Measurements from ENCODE around the gene ALX3. TPM values are rescaled to one million over a fixed set of nuclear protein-coding genes. Genes with fewer than 3 reads are reported as not detected.

Gene ALX3
- total and polyA plus RNA-seq, 2 of the 4 experiments (the other 2 are of a cell fraction) = not detected

DNA sequence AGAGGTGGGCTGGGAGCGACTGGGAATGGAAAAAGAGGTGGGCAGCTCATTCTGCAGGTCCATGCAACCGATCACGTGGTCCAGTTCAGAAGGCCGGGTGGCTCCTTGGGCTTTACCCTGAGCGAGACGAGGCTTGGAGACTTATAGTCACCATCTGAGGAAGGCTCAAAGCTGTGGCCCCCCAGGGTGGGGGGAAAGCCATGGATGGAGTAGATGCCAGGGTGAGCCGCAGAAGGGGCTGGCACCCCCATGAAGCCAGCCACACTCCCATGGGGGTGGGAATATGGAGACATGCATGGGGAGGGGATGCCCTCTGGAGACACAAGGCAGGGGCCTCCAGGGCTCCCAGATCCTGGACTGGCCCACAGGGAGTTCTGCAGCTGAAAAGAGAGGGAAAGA, 9.8 kb downstream of the ALX3 start:
- H2AK9ac ChIP-seq (replicated peaks; ENCODE audit: low read depth, low read length, poor library complexity) = no peak overlapping the region
- 93% methylated on average over 4 of the region's 7 CpGs; no CpG with 5 or more reads in 1 of the 2 experiments for WGBS, 2 experiments (ENCODE audit: extremely low coverage in 2 of 2, insufficient read length in 1 of 2)

More for the DNA sequence above, 9.8 kb downstream of the ALX3 start:
- H3K9me3 ChIP-seq (ENCODE audit: control insufficient read depth, insufficient read depth, low read length) = no peaks in the 10 kb centered on the region
- no peak for DNase-seq
- H3K18ac ChIP-seq (ENCODE audit: low read depth, low read length) = no peak overlapping the region
- in situ Hi-C loops (cut with MboI; ENCODE audit: low sequenced_read_pairs) (no loop called here), intact Hi-C loops (cut with micrococcal nuclease) (no loop called here), dilution Hi-C loops (cut with HindIII; ENCODE audit: low sequenced_read_pairs, unreplicated experiment) (no loop called here)
- H2BK15ac ChIP-seq (ENCODE audit: low read depth, low read length) = no peak overlapping the region
- BruUV-seq (replicated peaks) = no TSS peak
- no peak overlapping the region for H3K23ac ChIP-seq (ENCODE audit: low read depth, low read length)
- 0 out of 2 replicates have a peak, but pooled peaks cover 11% of the 10 kb centered on the region for H4K20me1 ChIP-seq (ENCODE audit: insufficient read depth, low read length)
- H2AFZ ChIP-seq (replicated peaks; ENCODE audit: low read length, poor library complexity) = no peak overlapping the region
- CTCF ChIA-PET = interaction anchor here (1.4 kb wide), 1 partner anchor 10 kb away, joined by 3 read pairs; no protein-coding TSS in a partner anchor
- H3K14ac ChIP-seq (replicated peaks; ENCODE audit: low read depth, low read length) = no peak overlapping the region
- peaks cover 25% of the 10 kb centered on the region for H3K36me3 ChIP-seq (ENCODE audit: control insufficient read depth, insufficient read depth, low read length)
- peaks cover 16% of the 10 kb centered on the region for H3K4me1 ChIP-seq (ENCODE audit: control insufficient read depth, insufficient read depth, low read length)
- H3K56ac ChIP-seq (ENCODE audit: extremely low read depth, insufficient read depth, low read length) = no peak overlapping the region
- peaks cover 0 to 23% of the 10 kb centered on the region in 2 experiments; a peak in 2 of 4 replicates for H3K79me1 ChIP-seq (ENCODE audit: low read depth in 1 of 2, low read length in 2 of 2)
- ATAC-seq (ENCODE audit: low read depth) = no peak
- peaks cover 14% of the 10 kb centered on the region for H3K9me1 ChIP-seq (ENCODE audit: insufficient read depth, low read length)
- no peak overlapping the region for H2BK20ac ChIP-seq (ENCODE audit: low read depth, low read length)
- H3K4me3 ChIP-seq (ENCODE audit: insufficient read depth, low read depth, low read length) = no peak overlapping the region
- H4K91ac ChIP-seq (ENCODE audit: insufficient read depth, low read depth, low read length) = no peak overlapping the region
- no peak overlapping the region for H2BK5ac ChIP-seq (ENCODE audit: low read depth, low read length, poor library complexity, severe bottlenecking)
- no peak overlapping the region for H3K27ac ChIP-seq (ENCODE audit: insufficient read depth, low read length)
- no peak overlapping the region for H3K4ac ChIP-seq (ENCODE audit: low read depth, low read length)
- H4K5ac ChIP-seq (ENCODE audit: low read depth, low read length) = no peak overlapping the region
- no peak overlapping the region for H3K4me2 ChIP-seq (ENCODE audit: low read depth, low read length)
- POLR2A ChIA-PET (ENCODE audit: unreplicated experiment) = no interaction called here
- H4K8ac ChIP-seq (ENCODE audit: low read depth in 2 of 2, low read length in 2 of 2) = no peak overlapping the region
- H3K9ac ChIP-seq (ENCODE audit: low read depth, low read length) = no peak overlapping the region
- no peak for TF ChIP-seq CHD1 (IDR thresholded peaks at IDR 0.05; ENCODE audit: low read depth, low read length)
- TF ChIP-seq POLR2A (IDR thresholded peaks at IDR 0.05; ENCODE audit: low read depth, low read length) = no peak
- TF ChIP-seq RCOR1 (IDR thresholded peaks at IDR 0.05; ENCODE audit: insufficient replicate concordance, low read length) = no peak
- TF ChIP-seq, protein P1, sequence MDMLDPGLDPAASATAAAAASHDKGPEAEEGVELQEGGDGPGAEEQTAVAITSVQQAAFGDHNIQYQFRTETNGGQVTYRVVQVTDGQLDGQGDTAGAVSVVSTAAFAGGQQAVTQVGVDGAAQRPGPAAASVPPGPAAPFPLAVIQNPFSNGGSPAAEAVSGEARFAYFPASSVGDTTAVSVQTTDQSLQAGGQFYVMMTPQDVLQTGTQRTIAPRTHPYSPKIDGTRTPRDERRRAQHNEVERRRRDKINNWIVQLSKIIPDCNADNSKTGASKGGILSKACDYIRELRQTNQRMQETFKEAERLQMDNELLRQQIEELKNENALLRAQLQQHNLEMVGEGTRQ (IDR thresholded peaks at IDR 0.05; ENCODE audit: low read depth, low read length) = no peak
- TF ChIP-seq MAZ (IDR thresholded peaks at IDR 0.05; ENCODE audit: borderline replicate concordance, low read depth, low read length) = no peak
- TF ChIP-seq, protein P2, sequence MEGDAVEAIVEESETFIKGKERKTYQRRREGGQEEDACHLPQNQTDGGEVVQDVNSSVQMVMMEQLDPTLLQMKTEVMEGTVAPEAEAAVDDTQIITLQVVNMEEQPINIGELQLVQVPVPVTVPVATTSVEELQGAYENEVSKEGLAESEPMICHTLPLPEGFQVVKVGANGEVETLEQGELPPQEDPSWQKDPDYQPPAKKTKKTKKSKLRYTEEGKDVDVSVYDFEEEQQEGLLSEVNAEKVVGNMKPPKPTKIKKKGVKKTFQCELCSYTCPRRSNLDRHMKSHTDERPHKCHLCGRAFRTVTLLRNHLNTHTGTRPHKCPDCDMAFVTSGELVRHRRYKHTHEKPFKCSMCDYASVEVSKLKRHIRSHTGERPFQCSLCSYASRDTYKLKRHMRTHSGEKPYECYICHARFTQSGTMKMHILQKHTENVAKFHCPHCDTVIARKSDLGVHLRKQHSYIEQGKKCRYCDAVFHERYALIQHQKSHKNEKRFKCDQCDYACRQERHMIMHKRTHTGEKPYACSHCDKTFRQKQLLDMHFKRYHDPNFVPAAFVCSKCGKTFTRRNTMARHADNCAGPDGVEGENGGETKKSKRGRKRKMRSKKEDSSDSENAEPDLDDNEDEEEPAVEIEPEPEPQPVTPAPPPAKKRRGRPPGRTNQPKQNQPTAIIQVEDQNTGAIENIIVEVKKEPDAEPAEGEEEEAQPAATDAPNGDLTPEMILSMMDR (conservative IDR thresholded peaks at IDR 0.05; ENCODE audit: low read depth, low read length) = no peak
- TF ChIP-seq RAD21 (IDR thresholded peaks at IDR 0.05; ENCODE audit: low read length) = no peak
- TF ChIP-seq BHLHE40 (IDR thresholded peaks at IDR 0.05; ENCODE audit: low read depth, low read length) = no peak
- TF ChIP-seq CEBPB (IDR thresholded peaks at IDR 0.05; ENCODE audit: low read depth, low read length) = no peak
- no peak for TF ChIP-seq SMC3 (IDR thresholded peaks at IDR 0.05; ENCODE audit: low read depth, low read length)
- no peak for TF ChIP-seq FOS (IDR thresholded peaks at IDR 0.05; ENCODE audit: low read depth, low read length)
- TF ChIP-seq NFE2L2 (IDR thresholded peaks at IDR 0.05; ENCODE audit: low read depth, low read length) = no peak
- no peak for TF ChIP-seq RFX5 (IDR thresholded peaks at IDR 0.05; ENCODE audit: low read depth, low read length)
- peaks cover under 1% of the 10 kb centered on the region; the same call in 1 of the 2 replicates for H3K27me3 ChIP-seq (ENCODE audit: control insufficient read depth, insufficient read depth, low read length)
- H2AK5ac ChIP-seq (ENCODE audit: low read depth, low read length) = no peak overlapping the region
- H2BK120ac ChIP-seq (ENCODE audit: low read depth, low read length) = no peak overlapping the region
